Measurements from ENCODE around the gene HIVEP3.

The HIVEP3 gene

GRCh38 chr1:41598325-41598724 lies 320.4 kb downstream of the HIVEP3 start:
- H3K4me3 Mint-ChIP-seq, result no peak overlapping the region
- H3K27ac Mint-ChIP-seq (ENCODE audit: low read depth), result no peak overlapping the region
- H3K36me3 Mint-ChIP-seq (ENCODE audit: insufficient read depth), result no peaks in the 10 kb centered on the region
- H3K27me3 Mint-ChIP-seq, result no peaks in the 10 kb centered on the region
- DNase-seq (ENCODE audit: low spot score in 2 of 2) (no peak), ATAC-seq (replicated peaks; ENCODE audit: extremely low read depth, poor library complexity, severe bottlenecking) (no peak)
- H3K9me3 Mint-ChIP-seq, result no peaks in the 10 kb centered on the region
- peaks cover 26% of the 10 kb centered on the region for H3K4me1 Mint-ChIP-seq

- DNase-seq (ENCODE audit: low spot score in 2 of 2) (no peak), ATAC-seq (replicated peaks; ENCODE audit: extremely low read depth, poor library complexity, severe bottlenecking) (no peak)
- no peak overlapping the region for H3K4me3 Mint-ChIP-seq
- peaks cover 2% of the 10 kb centered on the region for H3K36me3 Mint-ChIP-seq (ENCODE audit: insufficient read depth)
- H3K27ac Mint-ChIP-seq (ENCODE audit: low read depth), result no peak overlapping the region
- no peaks in the 10 kb centered on the region for H3K9me3 Mint-ChIP-seq
- H3K27me3 Mint-ChIP-seq, result no peaks in the 10 kb centered on the region
- H3K4me1 Mint-ChIP-seq, result peaks cover 13% of the 10 kb centered on the region
These were observed 326.1 kb downstream of the HIVEP3 start for GRCh38 chr1:41592451-41593125.

- no peak for ATAC-seq (replicated peaks; ENCODE audit: extremely low read depth, poor library complexity, severe bottlenecking)
- H3K9me3 Mint-ChIP-seq, result no peaks in the 10 kb centered on the region
- H3K4me1 Mint-ChIP-seq, result peaks cover 7% of the 10 kb centered on the region
- no peak overlapping the region for H3K27ac Mint-ChIP-seq (ENCODE audit: low read depth)
- H3K27me3 Mint-ChIP-seq, result no peaks in the 10 kb centered on the region
- no peak for DNase-seq (ENCODE audit: low spot score in 2 of 2)
- no peak overlapping the region for H3K4me3 Mint-ChIP-seq
- peaks cover 2% of the 10 kb centered on the region for H3K36me3 Mint-ChIP-seq (ENCODE audit: insufficient read depth)
These were observed 326.8 kb downstream of the HIVEP3 start for GRCh38 chr1:41591891-41592290.

GRCh38 chr1:41590331-41590730 lies 328.4 kb downstream of the HIVEP3 start:
- Mint-ChIP-seq H3K9me3 (no peaks in the 10 kb centered on the region), H3K4me1 (peaks cover 6% of the 10 kb centered on the region), H3K36me3 (ENCODE audit: insufficient read depth) (peaks cover 2% of the 10 kb centered on the region), H3K4me3 (no peak overlapping the region), H3K27ac (ENCODE audit: low read depth) (no peak overlapping the region), H3K27me3 (no peaks in the 10 kb centered on the region)
- ATAC-seq (replicated peaks; ENCODE audit: extremely low read depth, poor library complexity, severe bottlenecking) (no peak), DNase-seq (ENCODE audit: low spot score in 2 of 2) (no peak)

GRCh38 chr1:41589395-41589794 lies 329.3 kb downstream of the HIVEP3 start:
- DNase-seq (ENCODE audit: low spot score in 2 of 2), result no peak
- H3K4me3 Mint-ChIP-seq, result no peak overlapping the region
- peaks cover 3% of the 10 kb centered on the region for H3K36me3 Mint-ChIP-seq (ENCODE audit: insufficient read depth)
- H3K9me3 Mint-ChIP-seq, result no peaks in the 10 kb centered on the region
- peaks cover 6% of the 10 kb centered on the region for H3K4me1 Mint-ChIP-seq
- H3K27ac Mint-ChIP-seq (ENCODE audit: low read depth), result peak overlapping the region; percentile 20
- H3K27me3 Mint-ChIP-seq, result no peaks in the 10 kb centered on the region
- ATAC-seq (replicated peaks; ENCODE audit: extremely low read depth, poor library complexity, severe bottlenecking), result no peak

GRCh38 chr1:41588334-41588875 lies 330.3 kb downstream of the HIVEP3 start:
- peaks cover 5% of the 10 kb centered on the region for H3K4me1 Mint-ChIP-seq
- no peaks in the 10 kb centered on the region for H3K27me3 Mint-ChIP-seq
- no peak overlapping the region for H3K4me3 Mint-ChIP-seq
- no peaks in the 10 kb centered on the region for H3K9me3 Mint-ChIP-seq
- peaks cover 3% of the 10 kb centered on the region for H3K36me3 Mint-ChIP-seq (ENCODE audit: insufficient read depth)
- ATAC-seq (replicated peaks; ENCODE audit: extremely low read depth, poor library complexity, severe bottlenecking) (no peak), DNase-seq (ENCODE audit: low spot score in 2 of 2) (no peak)
- H3K27ac Mint-ChIP-seq (ENCODE audit: low read depth), result peak overlapping the region; percentile 20

- Mint-ChIP-seq H3K27me3 (no peaks in the 10 kb centered on the region), H3K36me3 (ENCODE audit: insufficient read depth) (peaks cover 1% of the 10 kb centered on the region), H3K4me3 (no peak overlapping the region), H3K4me1 (no peaks in the 10 kb centered on the region), H3K27ac (ENCODE audit: low read depth) (no peak overlapping the region), H3K9me3 (no peaks in the 10 kb centered on the region)
- no peak for DNase-seq (ENCODE audit: low spot score in 2 of 2)
- ATAC-seq (replicated peaks; ENCODE audit: extremely low read depth, poor library complexity, severe bottlenecking), result no peak
These were observed 330.9 kb downstream of the HIVEP3 start for GRCh38 chr1:41587791-41588190.

- DNase-seq (ENCODE audit: low spot score in 2 of 2) (no peak), ATAC-seq (replicated peaks; ENCODE audit: extremely low read depth, poor library complexity, severe bottlenecking) (no peak)
- Mint-ChIP-seq H3K4me3 (no peak overlapping the region), H3K9me3 (no peaks in the 10 kb centered on the region), H3K4me1 (peaks cover under 1% of the 10 kb centered on the region), H3K36me3 (ENCODE audit: insufficient read depth) (peaks cover 2% of the 10 kb centered on the region), H3K27me3 (no peaks in the 10 kb centered on the region), H3K27ac (ENCODE audit: low read depth) (no peak overlapping the region)
These were observed 332.5 kb downstream of the HIVEP3 start for GRCh38 chr1:41586230-41586629.

- no peak for DNase-seq (ENCODE audit: low spot score in 2 of 2)
- H3K27ac Mint-ChIP-seq (ENCODE audit: low read depth), result no peak overlapping the region
- no peaks in the 10 kb centered on the region for H3K9me3 Mint-ChIP-seq
- no peak for ATAC-seq (replicated peaks; ENCODE audit: extremely low read depth, poor library complexity, severe bottlenecking)
- H3K36me3 Mint-ChIP-seq (ENCODE audit: insufficient read depth), result peaks cover 2% of the 10 kb centered on the region
- no peaks in the 10 kb centered on the region for H3K27me3 Mint-ChIP-seq
- peaks cover 11% of the 10 kb centered on the region for H3K4me1 Mint-ChIP-seq
- H3K4me3 Mint-ChIP-seq, result no peak overlapping the region
These were observed 334.8 kb downstream of the HIVEP3 start for GRCh38 chr1:41583658-41584547.

- no peaks in the 10 kb centered on the region for H3K9me3 Mint-ChIP-seq
- H3K4me3 Mint-ChIP-seq, result no peak overlapping the region
- DNase-seq (ENCODE audit: low spot score in 2 of 2) (no peak), ATAC-seq (replicated peaks; ENCODE audit: extremely low read depth, poor library complexity, severe bottlenecking) (no peak)
- peak overlapping the region; percentile 75 for H3K27ac Mint-ChIP-seq (ENCODE audit: low read depth)
- peaks cover 11% of the 10 kb centered on the region for H3K4me1 Mint-ChIP-seq
- H3K27me3 Mint-ChIP-seq, result no peaks in the 10 kb centered on the region
- peaks cover 2% of the 10 kb centered on the region for H3K36me3 Mint-ChIP-seq (ENCODE audit: insufficient read depth)
These were observed 335.7 kb downstream of the HIVEP3 start for GRCh38 chr1:41582851-41583657.

- Mint-ChIP-seq H3K36me3 (ENCODE audit: insufficient read depth) (peaks cover 2% of the 10 kb centered on the region), H3K4me3 (no peak overlapping the region), H3K27me3 (no peaks in the 10 kb centered on the region), H3K4me1 (peaks cover 11% of the 10 kb centered on the region), H3K9me3 (no peaks in the 10 kb centered on the region), H3K27ac (ENCODE audit: low read depth) (peak overlapping the region; percentile 75)
- no peak for DNase-seq (ENCODE audit: low spot score in 2 of 2)
- no peak for ATAC-seq (replicated peaks; ENCODE audit: extremely low read depth, poor library complexity, severe bottlenecking)
These were observed 336.4 kb downstream of the HIVEP3 start for GRCh38 chr1:41582351-41582750.

GRCh38 chr1:41582004-41582325 lies 336.8 kb downstream of the HIVEP3 start:
- DNase-seq (ENCODE audit: low spot score in 2 of 2) (no peak), ATAC-seq (replicated peaks; ENCODE audit: extremely low read depth, poor library complexity, severe bottlenecking) (no peak)
- no peak overlapping the region for H3K4me3 Mint-ChIP-seq
- peak overlapping the region; percentile 83 for H3K27ac Mint-ChIP-seq (ENCODE audit: low read depth)
- H3K36me3 Mint-ChIP-seq (ENCODE audit: insufficient read depth), result peaks cover 2% of the 10 kb centered on the region
- H3K27me3 Mint-ChIP-seq, result no peaks in the 10 kb centered on the region
- peaks cover 11% of the 10 kb centered on the region for H3K4me1 Mint-ChIP-seq
- H3K9me3 Mint-ChIP-seq, result no peaks in the 10 kb centered on the region

Measured in central memory CD8-positive, alpha-beta T cell (primary cell).